HL-60 (cell line): ENCODE results near the gene INSM1.

Experiments used
- CTCF ChIP-seq: IDR thresholded peaks from one replicate; pipeline ENCODE4 v1.5.1; 2011; ENCODE audit warnings: low read length, control low read depth, inconsistent platforms; ENCODE audit not compliant: insufficient read depth
- POLR2AphosphoS5 ChIP-seq: IDR thresholded peaks from 2 replicates; pipeline ENCODE4 v1.6.1; 2012; ENCODE audit warnings: low read depth
- TF ChIP-seq, protein P1 (sequence below): IDR thresholded peaks from 2 replicates; pipeline ENCODE4 v1.6.1; 2012; ENCODE audit warnings: low read depth; ENCODE audit not compliant: insufficient replicate concordance

DNA sequence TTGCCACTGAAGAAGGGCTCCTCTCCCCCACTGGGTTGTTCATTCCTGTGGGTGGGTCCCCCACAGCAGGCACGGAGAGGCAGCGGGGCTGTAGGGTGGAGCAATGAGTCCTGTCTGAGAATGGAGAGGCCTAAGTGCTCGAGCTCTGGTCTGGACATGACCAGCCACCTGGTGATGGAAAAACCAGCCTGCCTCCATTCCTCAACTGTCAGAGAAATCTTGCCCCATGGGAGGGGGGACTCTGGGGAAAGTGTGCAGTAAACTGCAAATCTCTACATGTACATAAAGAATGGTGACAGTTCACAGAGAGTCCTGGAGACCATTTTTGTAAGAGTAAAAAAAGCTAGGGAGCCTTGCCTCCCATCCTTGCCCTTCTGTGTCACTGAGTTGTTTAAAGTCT is 34.1 kb downstream of the INSM1 start:
- no peak for TF ChIP-seq CTCF
- TF ChIP-seq POLR2AphosphoS5 = no peak
- TF ChIP-seq, protein P1, sequence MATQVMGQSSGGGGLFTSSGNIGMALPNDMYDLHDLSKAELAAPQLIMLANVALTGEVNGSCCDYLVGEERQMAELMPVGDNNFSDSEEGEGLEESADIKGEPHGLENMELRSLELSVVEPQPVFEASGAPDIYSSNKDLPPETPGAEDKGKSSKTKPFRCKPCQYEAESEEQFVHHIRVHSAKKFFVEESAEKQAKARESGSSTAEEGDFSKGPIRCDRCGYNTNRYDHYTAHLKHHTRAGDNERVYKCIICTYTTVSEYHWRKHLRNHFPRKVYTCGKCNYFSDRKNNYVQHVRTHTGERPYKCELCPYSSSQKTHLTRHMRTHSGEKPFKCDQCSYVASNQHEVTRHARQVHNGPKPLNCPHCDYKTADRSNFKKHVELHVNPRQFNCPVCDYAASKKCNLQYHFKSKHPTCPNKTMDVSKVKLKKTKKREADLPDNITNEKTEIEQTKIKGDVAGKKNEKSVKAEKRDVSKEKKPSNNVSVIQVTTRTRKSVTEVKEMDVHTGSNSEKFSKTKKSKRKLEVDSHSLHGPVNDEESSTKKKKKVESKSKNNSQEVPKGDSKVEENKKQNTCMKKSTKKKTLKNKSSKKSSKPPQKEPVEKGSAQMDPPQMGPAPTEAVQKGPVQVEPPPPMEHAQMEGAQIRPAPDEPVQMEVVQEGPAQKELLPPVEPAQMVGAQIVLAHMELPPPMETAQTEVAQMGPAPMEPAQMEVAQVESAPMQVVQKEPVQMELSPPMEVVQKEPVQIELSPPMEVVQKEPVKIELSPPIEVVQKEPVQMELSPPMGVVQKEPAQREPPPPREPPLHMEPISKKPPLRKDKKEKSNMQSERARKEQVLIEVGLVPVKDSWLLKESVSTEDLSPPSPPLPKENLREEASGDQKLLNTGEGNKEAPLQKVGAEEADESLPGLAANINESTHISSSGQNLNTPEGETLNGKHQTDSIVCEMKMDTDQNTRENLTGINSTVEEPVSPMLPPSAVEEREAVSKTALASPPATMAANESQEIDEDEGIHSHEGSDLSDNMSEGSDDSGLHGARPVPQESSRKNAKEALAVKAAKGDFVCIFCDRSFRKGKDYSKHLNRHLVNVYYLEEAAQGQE = no peak
